ENCODE results near the gene ZNF124. TPM values are rescaled to one million over a fixed set of nuclear protein-coding genes. Genes with fewer than 3 reads are reported as not detected.
A peak's percentile ranks its signal among the peaks of the same experiment; 100 is the strongest.

The ZNF124 gene
- total RNA-seq, 1 experiment from 2014 or later, result 33.8 TPM

DNA sequence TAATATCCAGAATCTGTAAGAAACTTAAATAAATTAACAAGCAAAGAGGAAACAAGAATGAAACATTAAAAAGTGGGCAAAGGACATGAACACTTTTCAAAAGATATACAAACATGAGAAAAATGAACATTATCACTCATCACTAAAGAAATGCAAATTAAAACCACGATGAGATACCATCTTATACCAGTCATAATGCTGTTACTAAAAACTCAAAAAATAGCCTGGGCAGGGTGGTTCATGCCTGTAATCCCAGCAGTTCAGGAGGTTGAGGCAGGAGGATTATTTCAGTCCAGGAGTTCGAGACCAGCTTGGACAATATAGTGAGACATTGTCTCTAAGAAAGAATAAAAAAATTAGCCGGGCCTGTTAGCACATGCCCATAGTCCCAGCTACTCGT, 6.1 kb downstream of the ZNF124 start:
- H3K36me3 Mint-ChIP-seq, result peaks cover 40% of the 10 kb centered on the region
- peaks cover 41% of the 10 kb centered on the region for H3K9me3 Mint-ChIP-seq
- H3K27ac Mint-ChIP-seq, result no peak overlapping the region

DNA sequence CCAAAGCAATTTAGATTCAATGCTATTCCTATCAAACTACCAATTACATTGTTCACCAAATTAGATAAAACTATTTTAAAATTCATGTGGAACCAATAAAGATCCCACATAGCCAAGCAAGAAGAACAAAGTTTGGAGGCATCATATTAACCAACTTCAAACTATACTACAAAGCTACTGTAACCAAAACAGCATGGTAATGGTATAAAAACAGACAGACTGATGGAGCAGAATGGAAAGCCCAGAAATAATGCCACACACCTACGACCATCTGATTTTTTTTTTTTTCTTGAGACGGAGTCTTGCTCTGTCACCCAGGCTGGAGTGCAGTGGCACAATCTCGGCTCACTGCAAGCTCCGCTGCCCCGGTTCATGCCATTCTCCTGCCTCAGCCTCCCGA, 7.1 kb downstream of the ZNF124 start:
- TF ChIP-seq ELF4 (CRISPR knock-in tag; IDR thresholded peaks at IDR 0.05; ENCODE audit: low read depth) (no peak), SMAD4 (CRISPR knock-in tag; IDR thresholded peaks at IDR 0.05) (no peak), TCF7 (CRISPR knock-in tag; IDR thresholded peaks at IDR 0.05; ENCODE audit: low read depth) (no peak), NR1H2 (CRISPR knock-in tag; IDR thresholded peaks at IDR 0.05) (no peak), GTF2I (CRISPR knock-in tag; conservative IDR thresholded peaks at IDR 0.05) (peak; percentile 47; the same call in 1 of the 2 replicates), TP53 (CRISPR knock-in tag; IDR thresholded peaks at IDR 0.05) (no peak)
- Mint-ChIP-seq H3K4me3 (no peak overlapping the region), H3K4me1 (peaks cover 45% of the 10 kb centered on the region), H3K9me3 (peaks cover 49% of the 10 kb centered on the region), H3K27ac (no peak overlapping the region), H3K36me3 (peaks cover 50% of the 10 kb centered on the region), H3K27me3 (ENCODE audit: low read depth) (no peaks in the 10 kb centered on the region; the same call in 1 of the 2 replicates)
- no peak for ATAC-seq
- ChIA-PET CTCF (interaction anchor here (2.5 kb wide), 1 partner anchor 18 kb away, joined by 15 read pairs; no protein-coding TSS in a partner anchor), POLR2A (no interaction called here)
- DNase-seq (ENCODE audit: low spot score), result no peak

More for the DNA sequence above, 6.1 kb downstream of the ZNF124 start:
- peaks cover 52% of the 10 kb centered on the region for H3K4me1 Mint-ChIP-seq
- ATAC-seq (no peak), DNase-seq (ENCODE audit: low spot score) (no peak)
- no peaks in the 10 kb centered on the region; the same call in 1 of the 2 replicates for H3K27me3 Mint-ChIP-seq (ENCODE audit: low read depth)
- ChIA-PET CTCF (no interaction called here), POLR2A (no interaction called here)
- no peak for TF ChIP-seq GRHL2 (CRISPR knock-in tag; IDR thresholded peaks at IDR 0.05; ENCODE audit: insufficient replicate concordance, severe bottlenecking)
- TF ChIP-seq IRF2 (CRISPR knock-in tag; IDR thresholded peaks at IDR 0.05; ENCODE audit: borderline replicate concordance, low read depth), result no peak
- TF ChIP-seq TEAD4 (CRISPR knock-in tag; IDR thresholded peaks at IDR 0.05), result no peak
- no peak for TF ChIP-seq CREM (CRISPR knock-in tag; IDR thresholded peaks at IDR 0.05)
- TF ChIP-seq ZNF396 (CRISPR knock-in tag; IDR thresholded peaks at IDR 0.05; ENCODE audit: borderline replicate concordance), result no peak
- no peak for TF ChIP-seq ZNF317 (CRISPR knock-in tag; IDR thresholded peaks at IDR 0.05; ENCODE audit: borderline replicate concordance, low read depth)
- no peak for TF ChIP-seq OVOL2 (CRISPR knock-in tag; IDR thresholded peaks at IDR 0.05; ENCODE audit: borderline replicate concordance)
- TF ChIP-seq ESRRA (CRISPR knock-in tag; IDR thresholded peaks at IDR 0.05; ENCODE audit: borderline replicate concordance), result no peak
- TF ChIP-seq CREB1 (CRISPR knock-in tag; IDR thresholded peaks at IDR 0.05), result no peak
- TF ChIP-seq, protein P1, sequence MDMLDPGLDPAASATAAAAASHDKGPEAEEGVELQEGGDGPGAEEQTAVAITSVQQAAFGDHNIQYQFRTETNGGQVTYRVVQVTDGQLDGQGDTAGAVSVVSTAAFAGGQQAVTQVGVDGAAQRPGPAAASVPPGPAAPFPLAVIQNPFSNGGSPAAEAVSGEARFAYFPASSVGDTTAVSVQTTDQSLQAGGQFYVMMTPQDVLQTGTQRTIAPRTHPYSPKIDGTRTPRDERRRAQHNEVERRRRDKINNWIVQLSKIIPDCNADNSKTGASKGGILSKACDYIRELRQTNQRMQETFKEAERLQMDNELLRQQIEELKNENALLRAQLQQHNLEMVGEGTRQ (CRISPR knock-in tag; IDR thresholded peaks at IDR 0.05), result no peak
- TF ChIP-seq, protein P2, sequence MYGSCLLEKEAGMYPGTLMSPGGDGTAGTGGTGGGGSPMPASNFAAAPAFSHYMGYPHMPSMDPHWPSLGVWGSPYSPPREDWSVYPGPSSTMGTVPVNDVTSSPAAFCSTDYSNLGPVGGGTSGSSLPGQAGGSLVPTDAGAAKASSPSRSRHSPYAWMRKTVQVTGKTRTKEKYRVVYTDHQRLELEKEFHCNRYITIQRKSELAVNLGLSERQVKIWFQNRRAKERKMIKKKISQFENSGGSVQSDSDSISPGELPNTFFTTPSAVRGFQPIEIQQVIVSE (CRISPR knock-in tag; IDR thresholded peaks at IDR 0.05; ENCODE audit: borderline replicate concordance), result no peak
- H3K4me3 Mint-ChIP-seq, result no peak overlapping the region

DNA sequence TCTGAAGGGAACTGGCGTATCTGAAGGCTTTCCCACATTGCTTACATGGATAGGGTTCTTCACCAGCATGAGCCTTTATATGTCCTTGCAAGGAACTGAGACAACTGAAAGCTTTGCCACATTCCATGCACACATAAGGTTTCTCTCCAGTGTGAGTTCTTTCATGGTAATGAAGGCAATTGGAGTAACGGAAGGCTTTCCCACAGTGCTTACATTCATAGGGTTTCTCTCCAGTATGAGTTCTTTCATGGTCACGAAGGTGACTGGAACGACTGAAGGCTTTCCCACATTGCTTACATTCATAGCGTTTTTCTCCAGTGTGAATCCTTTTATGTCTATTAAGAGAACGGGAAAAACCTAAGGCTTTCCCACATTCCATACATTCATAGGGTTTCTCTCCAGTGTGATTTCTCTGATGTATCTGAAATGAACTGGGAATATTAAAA, 15.0 kb downstream of the ZNF124 start:
- Mint-ChIP-seq H3K4me3 (no peak overlapping the region), H3K9me3 (peaks cover 78% of the 10 kb centered on the region)
- DNase-seq (ENCODE audit: low spot score), result no peak
- TF ChIP-seq HMGA2 (CRISPR knock-in tag; IDR thresholded peaks at IDR 0.05) (no peak), KAT7 (CRISPR knock-in tag; IDR thresholded peaks at IDR 0.05; ENCODE audit: borderline replicate concordance) (no peak), SMAD3 (CRISPR knock-in tag; IDR thresholded peaks at IDR 0.05; ENCODE audit: borderline replicate concordance) (no peak), ZBTB21 (CRISPR knock-in tag; IDR thresholded peaks at IDR 0.05; ENCODE audit: borderline replicate concordance) (no peak), NR2C2 (CRISPR knock-in tag; IDR thresholded peaks at IDR 0.05) (no peak), PRRX2 (CRISPR knock-in tag; IDR thresholded peaks at IDR 0.05) (no peak), ZNF232 (CRISPR knock-in tag; IDR thresholded peaks at IDR 0.05) (no peak), IRF2 (CRISPR knock-in tag; IDR thresholded peaks at IDR 0.05; ENCODE audit: borderline replicate concordance, low read depth) (no peak), ZNF671 (CRISPR knock-in tag; IDR thresholded peaks at IDR 0.05) (no peak)
- TF ChIP-seq, protein P3, sequence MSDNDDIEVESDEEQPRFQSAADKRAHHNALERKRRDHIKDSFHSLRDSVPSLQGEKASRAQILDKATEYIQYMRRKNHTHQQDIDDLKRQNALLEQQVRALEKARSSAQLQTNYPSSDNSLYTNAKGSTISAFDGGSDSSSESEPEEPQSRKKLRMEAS (CRISPR knock-in tag; IDR thresholded peaks at IDR 0.05), result no peak
- TF ChIP-seq, protein P4, sequence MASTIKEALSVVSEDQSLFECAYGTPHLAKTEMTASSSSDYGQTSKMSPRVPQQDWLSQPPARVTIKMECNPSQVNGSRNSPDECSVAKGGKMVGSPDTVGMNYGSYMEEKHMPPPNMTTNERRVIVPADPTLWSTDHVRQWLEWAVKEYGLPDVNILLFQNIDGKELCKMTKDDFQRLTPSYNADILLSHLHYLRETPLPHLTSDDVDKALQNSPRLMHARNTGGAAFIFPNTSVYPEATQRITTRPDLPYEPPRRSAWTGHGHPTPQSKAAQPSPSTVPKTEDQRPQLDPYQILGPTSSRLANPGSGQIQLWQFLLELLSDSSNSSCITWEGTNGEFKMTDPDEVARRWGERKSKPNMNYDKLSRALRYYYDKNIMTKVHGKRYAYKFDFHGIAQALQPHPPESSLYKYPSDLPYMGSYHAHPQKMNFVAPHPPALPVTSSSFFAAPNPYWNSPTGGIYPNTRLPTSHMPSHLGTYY (CRISPR knock-in tag; IDR thresholded peaks at IDR 0.05), result no peak
- TF ChIP-seq, protein P5, sequence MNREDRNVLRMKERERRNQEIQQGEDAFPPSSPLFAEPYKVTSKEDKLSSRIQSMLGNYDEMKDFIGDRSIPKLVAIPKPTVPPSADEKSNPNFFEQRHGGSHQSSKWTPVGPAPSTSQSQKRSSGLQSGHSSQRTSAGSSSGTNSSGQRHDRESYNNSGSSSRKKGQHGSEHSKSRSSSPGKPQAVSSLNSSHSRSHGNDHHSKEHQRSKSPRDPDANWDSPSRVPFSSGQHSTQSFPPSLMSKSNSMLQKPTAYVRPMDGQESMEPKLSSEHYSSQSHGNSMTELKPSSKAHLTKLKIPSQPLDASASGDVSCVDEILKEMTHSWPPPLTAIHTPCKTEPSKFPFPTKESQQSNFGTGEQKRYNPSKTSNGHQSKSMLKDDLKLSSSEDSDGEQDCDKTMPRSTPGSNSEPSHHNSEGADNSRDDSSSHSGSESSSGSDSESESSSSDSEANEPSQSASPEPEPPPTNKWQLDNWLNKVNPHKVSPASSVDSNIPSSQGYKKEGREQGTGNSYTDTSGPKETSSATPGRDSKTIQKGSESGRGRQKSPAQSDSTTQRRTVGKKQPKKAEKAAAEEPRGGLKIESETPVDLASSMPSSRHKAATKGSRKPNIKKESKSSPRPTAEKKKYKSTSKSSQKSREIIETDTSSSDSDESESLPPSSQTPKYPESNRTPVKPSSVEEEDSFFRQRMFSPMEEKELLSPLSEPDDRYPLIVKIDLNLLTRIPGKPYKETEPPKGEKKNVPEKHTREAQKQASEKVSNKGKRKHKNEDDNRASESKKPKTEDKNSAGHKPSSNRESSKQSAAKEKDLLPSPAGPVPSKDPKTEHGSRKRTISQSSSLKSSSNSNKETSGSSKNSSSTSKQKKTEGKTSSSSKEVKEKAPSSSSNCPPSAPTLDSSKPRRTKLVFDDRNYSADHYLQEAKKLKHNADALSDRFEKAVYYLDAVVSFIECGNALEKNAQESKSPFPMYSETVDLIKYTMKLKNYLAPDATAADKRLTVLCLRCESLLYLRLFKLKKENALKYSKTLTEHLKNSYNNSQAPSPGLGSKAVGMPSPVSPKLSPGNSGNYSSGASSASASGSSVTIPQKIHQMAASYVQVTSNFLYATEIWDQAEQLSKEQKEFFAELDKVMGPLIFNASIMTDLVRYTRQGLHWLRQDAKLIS (CRISPR knock-in tag; IDR thresholded peaks at IDR 0.05; ENCODE audit: borderline replicate concordance), result no peak

More for the DNA sequence above, 15.0 kb downstream of the ZNF124 start:
- Mint-ChIP-seq H3K4me1 (no peaks in the 10 kb centered on the region), H3K36me3 (peaks cover 90% of the 10 kb centered on the region), H3K27me3 (ENCODE audit: low read depth) (no peaks in the 10 kb centered on the region), H3K27ac (no peak overlapping the region)
- ChIA-PET CTCF (no interaction called here), POLR2A (no interaction called here)
- ATAC-seq, result no peak

Measured in WTC11 (cell line).